Activated CD4-positive, CD25-positive, alpha-beta regulatory T cell treated with anti-CD3 and anti-CD28 coated beads, Interleukin-2, amount 50 U/mL, for 24 hours (primary cell): ENCODE results near the gene CTXND1.

Source experiments
- ATAC-seq, 2 donors: fragments of 150-1000 bp; cut with Tn5 transposase; one replicate each; pipeline ENCODE4 v1.10.0; 2021; ENCODE audit warnings: mild to moderate bottlenecking in 1 of 2, moderate library complexity in 1 of 2

CTXND1 gene

GRCh38 chr15:80251428-80252120 is 439 bp downstream of the CTXND1 start:
- ATAC-seq: no peak

DNA sequence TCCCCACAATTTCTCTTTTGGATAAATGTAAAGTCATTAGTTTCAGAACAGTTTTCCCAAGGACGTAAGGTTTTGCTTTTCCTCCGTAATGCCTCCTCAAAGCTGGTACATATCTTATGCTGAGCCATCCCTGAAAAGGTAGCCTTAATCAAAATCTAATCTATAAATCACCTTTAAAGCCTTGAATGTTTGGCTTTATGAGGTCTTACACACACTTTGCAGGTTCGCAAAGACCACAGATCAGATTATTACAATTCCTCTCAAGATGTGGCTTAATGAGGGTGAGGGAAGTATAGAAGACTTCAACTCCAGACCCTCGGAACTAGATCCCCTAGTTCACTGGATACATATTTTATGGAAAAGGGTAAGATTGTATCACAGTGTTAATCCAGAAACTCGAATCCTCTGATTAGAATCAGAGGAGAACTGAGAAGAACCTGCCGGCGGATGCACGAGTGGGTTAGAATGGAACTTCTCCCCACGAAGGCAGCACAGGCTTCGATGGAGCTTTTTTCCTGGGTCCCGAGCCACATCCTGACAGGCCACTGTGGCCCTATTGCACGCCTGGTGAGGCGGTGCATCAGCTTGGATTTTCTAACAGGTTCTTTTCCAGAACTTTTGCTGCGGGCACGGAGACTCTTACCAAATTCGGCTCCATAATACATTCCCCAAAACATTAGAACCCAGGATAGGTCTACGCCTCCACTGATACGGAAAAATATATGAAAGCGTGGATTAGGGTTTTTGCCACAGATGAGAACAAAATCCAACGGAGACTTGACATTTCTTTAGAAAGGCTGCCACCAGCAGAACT is 1.2 kb downstream of the CTXND1 start:
- no peak for ATAC-seq

GRCh38 chr15:80249973-80250372 is 2.0 kb downstream of the CTXND1 start:
- ATAC-seq: no peak

GRCh38 chr15:80247320-80247719 is 4.7 kb downstream of the CTXND1 start:
- no peak for ATAC-seq

- ATAC-seq: no peak
These were observed 5.6 kb downstream of the CTXND1 start for GRCh38 chr15:80246425-80246894.

- ATAC-seq: no peak
These were observed 9.2 kb downstream of the CTXND1 start for GRCh38 chr15:80242802-80243201.

GRCh38 chr15:80242132-80242769 is 9.8 kb downstream of the CTXND1 start:
- no peak for ATAC-seq

DNA sequence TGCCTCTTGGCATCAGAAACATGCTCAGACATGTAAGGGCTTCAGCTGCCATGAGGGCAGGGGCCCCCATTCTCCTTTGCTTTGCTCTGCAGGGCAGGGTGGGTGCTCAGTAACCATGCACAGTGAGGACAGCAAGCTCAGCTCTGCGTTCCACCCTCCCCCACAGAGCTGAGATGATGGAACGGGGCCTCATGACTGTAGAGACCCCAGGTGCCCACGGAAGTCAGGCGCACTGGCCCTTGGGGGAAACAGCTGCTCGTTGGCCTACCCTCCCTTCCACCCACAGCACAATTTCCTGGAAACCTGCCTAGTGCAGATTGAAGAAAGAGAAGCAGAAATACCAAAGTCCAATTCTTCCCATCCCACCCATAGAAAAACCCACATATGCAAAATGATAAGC is 10.5 kb downstream of the CTXND1 start:
- ATAC-seq: no peak

DNA sequence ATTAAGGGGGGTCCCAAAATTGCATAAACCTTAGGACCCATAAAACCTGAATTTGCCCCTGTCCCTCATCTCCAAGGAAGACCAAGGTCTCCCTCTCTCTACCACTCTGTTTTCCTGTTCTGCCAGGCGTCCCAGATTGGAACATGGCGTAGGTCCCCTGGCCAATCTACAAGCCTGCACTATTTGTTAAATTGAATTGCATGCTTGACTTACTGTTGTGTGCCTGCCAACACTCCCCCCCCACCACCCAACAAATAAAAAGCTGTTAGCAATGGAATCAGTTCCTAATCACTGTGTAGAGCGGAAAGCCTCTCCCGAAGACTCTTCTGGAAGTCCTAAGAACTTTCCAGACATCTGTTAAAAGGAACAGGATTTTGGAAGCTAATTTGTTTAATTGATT is 11.7 kb downstream of the CTXND1 start:
- ATAC-seq: no peak

DNA sequence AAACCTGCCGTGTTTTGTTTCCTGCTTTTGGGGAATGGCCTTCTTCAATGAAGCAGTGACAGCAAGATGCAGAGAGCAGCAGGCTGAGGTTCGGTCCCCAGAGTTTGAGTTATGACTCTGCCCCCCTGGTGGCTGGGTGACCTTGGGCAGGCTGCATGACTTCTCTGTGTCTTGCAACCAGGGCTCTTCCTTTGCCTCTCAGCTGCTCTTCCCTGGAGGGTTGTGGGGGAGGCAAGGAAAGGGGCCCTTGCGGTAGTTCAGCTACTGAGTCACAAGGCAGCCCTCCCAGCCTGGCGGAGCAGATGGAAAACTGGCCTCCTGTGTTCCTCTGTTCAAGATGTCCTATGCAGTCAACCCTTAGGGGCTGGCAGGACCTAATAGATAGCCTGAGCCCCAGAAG is 17.1 kb downstream of the CTXND1 start:
- no peak for ATAC-seq

DNA sequence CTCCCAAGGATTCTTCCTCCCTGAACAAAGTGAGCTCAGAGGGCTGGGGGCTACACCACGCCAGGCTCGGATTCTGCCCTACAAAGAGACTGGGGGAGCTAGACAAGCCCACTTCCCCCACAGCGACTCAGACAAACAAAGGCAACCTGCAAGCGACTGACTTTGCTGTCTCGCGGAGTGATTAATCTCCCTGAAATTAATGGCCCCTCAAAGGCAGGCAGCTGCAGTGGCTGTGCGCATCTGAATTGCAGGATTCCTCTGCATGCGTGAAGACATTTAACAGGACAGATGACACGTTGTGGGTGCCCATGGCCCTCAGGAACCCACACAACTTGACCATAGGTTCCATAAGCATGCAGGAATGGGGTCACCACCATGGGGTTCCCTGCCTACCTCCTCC is 18.4 kb downstream of the CTXND1 start:
- no peak for ATAC-seq

DNA sequence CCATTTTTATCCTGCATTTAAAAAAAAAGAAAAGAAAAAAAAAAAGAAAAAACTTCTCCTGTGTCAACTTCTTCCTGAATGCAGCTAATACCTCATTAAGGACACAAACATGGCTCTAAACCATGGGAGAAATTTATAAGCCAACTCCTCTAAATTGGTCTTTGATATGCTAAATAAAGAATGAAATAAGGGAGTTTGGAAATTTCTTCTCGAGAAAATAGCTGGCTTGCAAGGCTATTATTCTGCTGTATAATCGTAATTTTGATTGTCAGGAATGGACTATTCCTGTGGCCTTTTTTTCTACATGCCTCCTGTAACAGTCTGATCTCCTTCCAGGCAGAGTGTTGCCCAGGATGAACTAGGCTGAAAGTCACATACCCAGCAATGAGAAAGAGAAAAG is 20.6 kb downstream of the CTXND1 start:
- no peak for ATAC-seq

DNA sequence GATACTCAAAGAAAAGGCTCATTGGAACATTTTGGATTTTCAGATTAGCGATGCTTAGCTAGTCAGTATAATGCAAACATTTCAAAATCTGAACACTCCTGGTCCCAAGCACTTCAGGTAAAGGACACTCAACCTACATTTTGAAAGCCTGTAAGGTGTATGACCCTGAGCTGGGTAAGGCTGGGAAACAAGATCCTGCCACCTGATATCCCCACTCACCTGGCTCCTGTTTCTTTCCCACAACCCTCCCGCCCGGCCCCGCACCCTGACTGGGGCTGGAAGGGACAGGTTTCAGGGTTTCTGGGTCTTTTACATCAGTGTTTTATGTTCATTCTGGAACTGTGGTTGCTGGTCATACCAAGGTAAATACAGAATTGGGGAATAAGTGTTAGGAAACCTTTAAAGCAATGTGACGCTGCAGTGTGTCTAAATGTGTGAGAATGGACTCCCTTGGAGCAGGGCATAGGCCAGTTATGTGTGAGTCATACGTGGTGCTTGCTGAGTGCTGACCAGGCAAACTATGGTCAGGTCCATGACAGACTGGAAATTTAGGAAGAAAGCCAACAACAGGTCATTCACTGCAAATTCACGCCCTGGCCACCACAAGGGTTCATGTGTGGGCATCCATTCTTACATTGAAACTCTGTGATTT is 22.9 kb downstream of the CTXND1 start:
- ATAC-seq: no peak

GRCh38 chr15:80219955-80220354 is 32.1 kb downstream of the CTXND1 start:
- ATAC-seq: no peak

GRCh38 chr15:80217327-80217900 is 34.6 kb downstream of the CTXND1 start:
- ATAC-seq: no peak

- no peak for ATAC-seq
These were observed 35.1 kb downstream of the CTXND1 start for GRCh38 chr15:80216911-80217310.

DNA sequence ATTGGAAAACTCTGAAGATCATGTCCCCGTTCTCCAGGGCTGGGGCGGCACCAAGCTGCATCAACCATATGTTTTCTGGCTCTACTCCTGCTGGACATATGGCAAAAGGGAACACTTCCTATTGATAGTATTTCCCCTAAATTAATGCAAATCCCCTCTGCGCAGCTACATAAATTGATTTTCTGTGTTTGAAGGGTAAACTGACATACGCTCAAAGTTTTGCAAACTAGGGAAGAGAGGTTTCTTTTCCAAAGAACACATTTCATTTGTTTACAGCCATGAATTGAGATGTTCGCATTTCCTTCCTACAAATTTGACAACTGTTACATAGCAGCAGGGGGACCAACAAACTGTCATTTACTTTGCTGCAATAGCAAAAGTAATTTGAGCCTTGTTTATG is 35.9 kb downstream of the CTXND1 start:
- ATAC-seq: no peak

GRCh38 chr15:80214910-80215309 is 37.1 kb downstream of the CTXND1 start:
- ATAC-seq: no peak

GRCh38 chr15:80211976-80212375 is 40.0 kb downstream of the CTXND1 start:
- no peak for ATAC-seq

GRCh38 chr15:80210611-80211573 is 41.1 kb downstream of the CTXND1 start:
- ATAC-seq: no peak
